Measurements from ENCODE around the gene PLEKHM3. TPM values are rescaled to one million over a fixed set of nuclear protein-coding genes. Genes with fewer than 3 reads are reported as not detected.
"Not testable (repeated sequence)": the region's sequence is repeated elsewhere in the genome, so short reads cannot be mapped to it uniquely, and the experiment has no call there.

PLEKHM3 gene
- polyA plus RNA-seq, 4 donors, result 0.89 to 12.1 (median 2.1) TPM

DNA sequence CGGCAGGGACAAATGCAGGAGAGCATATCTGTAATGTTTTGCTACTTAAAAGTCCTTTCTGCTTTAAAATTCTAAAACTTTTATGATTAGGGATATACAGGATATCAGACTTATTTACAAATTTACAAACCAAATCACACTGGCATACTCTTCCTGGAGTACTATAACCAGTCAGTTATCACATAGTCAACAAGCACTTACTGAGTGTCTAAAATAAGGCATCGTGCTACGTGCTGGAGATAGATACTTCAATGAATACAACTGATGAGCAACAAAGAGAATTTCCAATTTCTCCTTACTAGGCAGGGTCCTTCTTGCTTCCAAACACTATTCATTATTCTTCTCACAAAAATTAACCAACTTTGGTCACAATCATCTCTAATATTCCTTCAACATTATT lies 113.5 kb downstream of the PLEKHM3 start:
- Histone ChIP-seq H3K27ac (ENCODE audit: low read depth in 1 of 3, low read length in 2 of 3) (no peak overlapping the region), H3K4me1 (ENCODE audit: control insufficient read depth in 3 of 3, insufficient read depth in 2 of 3, low read depth in 1 of 3, low read length in 2 of 3) (peaks cover 0 to 10% (median 0%) of the 10 kb centered on the region in 3 donors), H3K9me3 (ENCODE audit: control insufficient read depth in 2 of 2, insufficient read depth in 1 of 2, low read depth in 1 of 2, low read length in 1 of 2) (no peaks in the 10 kb centered on the region), H3K27me3 (ENCODE audit: control insufficient read depth in 3 of 3, insufficient read depth in 3 of 3, low read length in 3 of 3) (no peaks in the 10 kb centered on the region), H3K36me3 (ENCODE audit: control insufficient read depth in 3 of 3, insufficient read depth in 2 of 3, low read depth in 1 of 3, low read length in 3 of 3) (peaks cover 0 to 14% (median 0%) of the 10 kb centered on the region in 3 donors), H3K4me3 (ENCODE audit: low read depth in 1 of 3, low read length in 3 of 3) (no peak overlapping the region)
- FAIRE-seq, result no peak
- no peak for DNase-seq
- WGBS, 3 donors, result 76 to 94% (median 79%) methylated on average over 3 of the region's 3 CpGs

DNA sequence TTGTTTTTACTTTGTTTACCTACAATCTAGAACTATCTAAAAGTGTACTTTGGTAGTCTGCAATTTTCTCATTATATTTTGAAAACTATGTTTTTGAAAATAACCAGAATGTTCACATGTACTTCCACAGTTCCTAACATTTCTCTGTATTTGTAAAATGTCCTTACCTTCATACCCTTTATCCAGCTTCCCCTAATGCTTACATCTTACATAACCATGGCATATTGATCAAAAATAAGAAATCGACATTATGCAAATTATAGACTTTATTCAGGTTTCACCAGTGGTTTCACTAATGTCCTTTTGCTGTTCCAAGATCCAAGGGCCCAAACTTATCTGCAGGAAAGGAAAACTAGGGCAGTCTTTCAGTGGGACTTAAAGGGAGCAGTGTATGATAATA lies 114.1 kb downstream of the PLEKHM3 start:
- H3K4me1 ChIP-seq (ENCODE audit: control insufficient read depth in 3 of 3, insufficient read depth in 2 of 3, low read depth in 1 of 3, low read length in 2 of 3), result peaks cover 0 to 12% (median 0%) of the 10 kb centered on the region in 3 donors
- H3K27ac ChIP-seq (ENCODE audit: low read depth in 1 of 3, low read length in 2 of 3), result no peak overlapping the region
- no peaks in the 10 kb centered on the region for H3K27me3 ChIP-seq (ENCODE audit: control insufficient read depth in 3 of 3, insufficient read depth in 3 of 3, low read length in 3 of 3)
- peaks cover 0 to 14% (median 0%) of the 10 kb centered on the region in 3 donors for H3K36me3 ChIP-seq (ENCODE audit: control insufficient read depth in 3 of 3, insufficient read depth in 2 of 3, low read depth in 1 of 3, low read length in 3 of 3)
- FAIRE-seq (no peak), DNase-seq (no peak)
- 92 to 96% (median 96%) methylated on average over 1 of the region's 1 CpG for WGBS, 3 donors
- no peak overlapping the region for H3K4me3 ChIP-seq (ENCODE audit: low read depth in 1 of 3, low read length in 3 of 3)
- H3K9me3 ChIP-seq (ENCODE audit: control insufficient read depth in 2 of 2, insufficient read depth in 1 of 2, low read depth in 1 of 2, low read length in 1 of 2), result no peaks in the 10 kb centered on the region

DNA sequence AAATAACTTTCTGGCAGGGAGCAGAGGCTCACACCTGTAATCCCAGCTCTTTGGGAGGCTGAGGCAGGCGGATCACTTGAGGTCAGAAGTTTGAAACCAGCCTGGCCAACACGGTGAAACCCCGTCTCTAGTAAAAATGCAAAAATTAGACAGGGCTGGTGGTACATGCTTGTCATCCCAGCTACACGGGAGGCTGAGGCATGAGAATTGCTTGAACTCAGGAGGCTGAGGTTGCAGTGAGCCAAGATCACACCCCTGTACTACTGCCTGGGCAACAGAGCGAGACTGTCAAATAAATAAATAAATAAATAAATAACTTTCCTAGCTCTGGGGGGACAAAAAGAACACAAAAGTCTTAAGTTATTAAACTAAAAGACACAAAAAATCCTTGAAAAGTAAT lies 118.8 kb downstream of the PLEKHM3 start:
- DNase-seq; FAIRE-seq; H3K36me3 ChIP-seq (ENCODE audit: control insufficient read depth in 3 of 3, insufficient read depth in 2 of 3, low read depth in 1 of 3, low read length in 3 of 3); H3K27me3 ChIP-seq (ENCODE audit: control insufficient read depth in 3 of 3, insufficient read depth in 3 of 3, low read length in 3 of 3); H3K9me3 ChIP-seq (ENCODE audit: control insufficient read depth in 2 of 2, insufficient read depth in 1 of 2, low read depth in 1 of 2, low read length in 1 of 2); H3K4me3 ChIP-seq (ENCODE audit: low read depth in 1 of 3, low read length in 3 of 3): not testable (repeated sequence)
- peaks cover 0 to 14% (median 0%) of the 10 kb centered on the region in 3 donors for H3K4me1 ChIP-seq (ENCODE audit: control insufficient read depth in 3 of 3, insufficient read depth in 2 of 3, low read depth in 1 of 3, low read length in 2 of 3)
- 94 to 97% (median 95%) methylated on average over 5 of the region's 5 CpGs for WGBS, 3 donors
- peak overlapping the region in 1 of 3 donors; percentile 20 for H3K27ac ChIP-seq (ENCODE audit: low read depth in 1 of 3, low read length in 2 of 3)

DNA sequence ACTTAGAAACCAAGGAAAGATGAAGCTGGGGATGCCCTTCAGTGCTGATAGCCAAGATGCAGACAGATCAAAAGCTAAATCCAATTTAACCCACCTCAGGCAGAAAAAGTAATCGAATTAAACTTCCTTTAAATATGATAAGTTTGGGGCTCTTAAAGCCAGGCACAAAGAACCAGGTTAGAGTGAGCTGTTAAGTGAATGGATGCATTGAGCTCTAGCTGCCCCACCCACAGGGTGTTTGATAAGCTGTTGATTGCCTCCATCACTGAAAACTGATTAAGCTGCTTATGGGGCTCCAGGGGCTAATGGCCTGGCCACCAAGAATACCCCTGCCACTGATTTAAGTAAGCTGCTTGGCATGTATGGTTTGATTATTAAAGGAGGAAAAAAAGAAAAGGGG lies 119.8 kb downstream of the PLEKHM3 start:
- H3K27me3 ChIP-seq (ENCODE audit: control insufficient read depth in 3 of 3, insufficient read depth in 3 of 3, low read length in 3 of 3), result no peaks in the 10 kb centered on the region
- 19 to 63% (median 55%) methylated on average over 1 of the region's 1 CpG for WGBS, 3 donors
- DNase-seq (peak in 1 of 2 donors; percentile 33), FAIRE-seq (no peak)
- H3K36me3 ChIP-seq (ENCODE audit: control insufficient read depth in 3 of 3, insufficient read depth in 2 of 3, low read depth in 1 of 3, low read length in 3 of 3), result peaks cover 0 to 12% (median 0%) of the 10 kb centered on the region in 3 donors
- no peaks in the 10 kb centered on the region for H3K9me3 ChIP-seq (ENCODE audit: control insufficient read depth in 2 of 2, insufficient read depth in 1 of 2, low read depth in 1 of 2, low read length in 1 of 2)
- peaks cover 0 to 14% (median 0%) of the 10 kb centered on the region in 3 donors for H3K4me1 ChIP-seq (ENCODE audit: control insufficient read depth in 3 of 3, insufficient read depth in 2 of 3, low read depth in 1 of 3, low read length in 2 of 3)
- no peak overlapping the region for H3K27ac ChIP-seq (ENCODE audit: low read depth in 1 of 3, low read length in 2 of 3)
- no peak overlapping the region for H3K4me3 ChIP-seq (ENCODE audit: low read depth in 1 of 3, low read length in 3 of 3)

DNA sequence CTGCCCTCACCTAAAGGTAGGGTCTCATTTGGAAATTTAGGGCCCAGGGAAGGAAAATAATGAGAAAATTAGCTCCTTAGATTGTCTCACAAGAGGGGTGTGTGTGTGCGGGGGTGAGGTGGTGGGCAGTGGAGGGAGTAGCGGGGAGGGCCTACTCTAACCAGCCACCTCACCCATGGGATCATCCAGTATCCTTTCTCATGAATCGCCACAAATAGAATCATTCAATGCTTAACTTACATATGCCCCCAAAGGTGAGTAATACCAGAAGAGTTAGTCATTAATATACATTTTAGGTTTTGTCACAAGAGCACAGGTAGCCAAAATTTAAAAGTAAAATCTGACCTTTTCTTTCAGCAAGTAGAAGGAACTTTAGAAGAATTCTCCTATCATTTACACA lies 122.1 kb downstream of the PLEKHM3 start:
- 93 to 97% (median 96%) methylated on average over 3 of the region's 3 CpGs for WGBS, 3 donors
- H3K27me3 ChIP-seq (ENCODE audit: control insufficient read depth in 3 of 3, insufficient read depth in 3 of 3, low read length in 3 of 3), result no peaks in the 10 kb centered on the region

DNA sequence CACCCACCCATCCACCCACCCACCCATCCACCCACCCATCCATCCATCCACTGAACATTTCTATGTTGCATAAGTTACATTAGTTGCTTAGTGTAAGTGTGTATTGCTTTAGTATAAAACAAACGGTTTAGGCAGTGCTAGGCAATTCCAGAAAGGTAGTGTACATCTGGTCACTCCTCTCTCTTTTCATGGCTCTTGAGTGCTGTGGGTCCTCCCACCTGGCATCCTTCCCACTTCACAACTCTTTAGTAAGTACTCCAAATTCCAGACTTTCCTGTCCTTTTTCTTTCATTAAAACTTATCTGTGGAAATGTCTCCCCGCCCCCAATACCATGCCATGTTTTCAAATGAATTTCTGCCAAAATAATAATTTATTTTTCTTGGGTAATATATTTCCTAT lies 122.5 kb downstream of the PLEKHM3 start:
- H3K9me3 ChIP-seq (ENCODE audit: control insufficient read depth in 2 of 2, insufficient read depth in 1 of 2, low read depth in 1 of 2, low read length in 1 of 2), result no peaks in the 10 kb centered on the region
- H3K4me1 ChIP-seq (ENCODE audit: control insufficient read depth in 3 of 3, insufficient read depth in 2 of 3, low read depth in 1 of 3, low read length in 2 of 3), result peaks cover 0 to 14% (median 1%) of the 10 kb centered on the region in 3 donors
- H3K27ac ChIP-seq (ENCODE audit: low read depth in 1 of 3, low read length in 2 of 3), result no peak overlapping the region
- no peaks in the 10 kb centered on the region for H3K27me3 ChIP-seq (ENCODE audit: control insufficient read depth in 3 of 3, insufficient read depth in 3 of 3, low read length in 3 of 3)
- whole genome bisulfite sequencing, 3 donors, result 69 to 79% (median 79%) methylated on average over 2 of the region's 2 CpGs
- no peak overlapping the region for H3K4me3 ChIP-seq (ENCODE audit: low read depth in 1 of 3, low read length in 3 of 3)
- DNase-seq, result no peak
- peaks cover 0 to 18% (median 0%) of the 10 kb centered on the region in 3 donors for H3K36me3 ChIP-seq (ENCODE audit: control insufficient read depth in 3 of 3, insufficient read depth in 2 of 3, low read depth in 1 of 3, low read length in 3 of 3)
- FAIRE-seq, result no peak

More for the DNA sequence above, 122.1 kb downstream of the PLEKHM3 start:
- H3K4me1 ChIP-seq (ENCODE audit: control insufficient read depth in 3 of 3, insufficient read depth in 2 of 3, low read depth in 1 of 3, low read length in 2 of 3), result peaks cover 0 to 14% (median 0%) of the 10 kb centered on the region in 3 donors
- H3K9me3 ChIP-seq (ENCODE audit: control insufficient read depth in 2 of 2, insufficient read depth in 1 of 2, low read depth in 1 of 2, low read length in 1 of 2), result no peaks in the 10 kb centered on the region
- no peak overlapping the region for H3K4me3 ChIP-seq (ENCODE audit: low read depth in 1 of 3, low read length in 3 of 3)
- no peak for FAIRE-seq
- H3K27ac ChIP-seq (ENCODE audit: low read depth in 1 of 3, low read length in 2 of 3), result no peak overlapping the region
- peaks cover 0 to 17% (median 0%) of the 10 kb centered on the region in 3 donors for H3K36me3 ChIP-seq (ENCODE audit: control insufficient read depth in 3 of 3, insufficient read depth in 2 of 3, low read depth in 1 of 3, low read length in 3 of 3)
- DNase-seq, result no peak

DNA sequence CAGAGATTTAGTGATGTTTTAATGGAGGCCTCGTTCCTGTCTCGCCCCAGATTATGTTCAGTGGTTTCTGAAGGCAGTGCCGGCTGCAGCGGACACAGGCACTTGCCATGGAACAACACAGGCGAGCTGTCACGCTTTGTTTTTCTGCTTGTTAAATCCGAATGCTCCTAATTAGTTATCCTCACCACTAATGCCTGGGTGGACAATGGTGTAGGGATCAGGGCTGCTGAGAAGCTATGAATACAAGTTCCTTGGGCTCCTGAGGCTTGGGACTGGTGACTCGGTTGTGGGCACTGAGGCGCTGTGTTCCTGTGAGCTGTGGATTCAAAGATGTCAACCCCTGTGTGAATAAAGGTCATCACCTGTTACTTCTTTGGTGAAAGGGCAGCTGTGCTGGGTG lies 123.5 kb downstream of the PLEKHM3 start:
- DNase-seq (no peak), FAIRE-seq (no peak)
- H3K27ac ChIP-seq (ENCODE audit: low read depth in 1 of 3, low read length in 2 of 3), result no peak overlapping the region
- no peaks in the 10 kb centered on the region for H3K27me3 ChIP-seq (ENCODE audit: control insufficient read depth in 3 of 3, insufficient read depth in 3 of 3, low read length in 3 of 3)
- no peaks in the 10 kb centered on the region for H3K9me3 ChIP-seq (ENCODE audit: control insufficient read depth in 2 of 2, insufficient read depth in 1 of 2, low read depth in 1 of 2, low read length in 1 of 2)
- H3K4me3 ChIP-seq (ENCODE audit: low read depth in 1 of 3, low read length in 3 of 3), result no peak overlapping the region
- H3K4me1 ChIP-seq (ENCODE audit: control insufficient read depth in 3 of 3, insufficient read depth in 2 of 3, low read depth in 1 of 3, low read length in 2 of 3), result peaks cover 0 to 11% (median 2%) of the 10 kb centered on the region in 3 donors
- WGBS, 3 donors, result 95 to 98% (median 98%) methylated on average over 9 of the region's 9 CpGs
- peaks cover 0 to 21% (median 0%) of the 10 kb centered on the region in 3 donors for H3K36me3 ChIP-seq (ENCODE audit: control insufficient read depth in 3 of 3, insufficient read depth in 2 of 3, low read depth in 1 of 3, low read length in 3 of 3)

DNA sequence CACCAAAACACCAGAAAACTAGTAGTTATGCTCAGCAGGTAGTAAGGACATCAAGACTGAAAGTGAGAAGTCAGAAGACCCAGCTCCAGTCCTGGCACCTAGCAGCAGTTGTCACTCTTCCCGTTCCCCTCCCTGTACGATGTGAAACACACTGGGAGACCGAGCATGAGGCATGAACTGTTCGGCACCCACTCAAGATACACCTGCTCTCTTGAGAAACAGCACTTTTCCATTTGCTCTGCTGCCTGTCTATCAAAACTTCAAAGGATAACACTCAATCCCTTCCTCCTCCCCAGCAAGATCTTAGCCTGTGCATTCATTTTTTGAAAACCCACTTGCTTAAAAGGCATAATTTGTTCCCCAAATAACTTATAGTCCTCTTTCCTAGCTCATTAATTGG lies 123.9 kb downstream of the PLEKHM3 start:
- Histone ChIP-seq H3K27me3 (ENCODE audit: control insufficient read depth in 3 of 3, insufficient read depth in 3 of 3, low read length in 3 of 3) (no peaks in the 10 kb centered on the region), H3K36me3 (ENCODE audit: control insufficient read depth in 3 of 3, insufficient read depth in 2 of 3, low read depth in 1 of 3, low read length in 3 of 3) (peaks cover 0 to 21% (median 0%) of the 10 kb centered on the region in 3 donors), H3K9me3 (ENCODE audit: control insufficient read depth in 2 of 2, insufficient read depth in 1 of 2, low read depth in 1 of 2, low read length in 1 of 2) (no peaks in the 10 kb centered on the region), H3K27ac (ENCODE audit: low read depth in 1 of 3, low read length in 2 of 3) (no peak overlapping the region), H3K4me1 (ENCODE audit: control insufficient read depth in 3 of 3, insufficient read depth in 2 of 3, low read depth in 1 of 3, low read length in 2 of 3) (peaks cover 0 to 10% (median 2%) of the 10 kb centered on the region in 3 donors), H3K4me3 (ENCODE audit: low read depth in 1 of 3, low read length in 3 of 3) (no peak overlapping the region)
- DNase-seq (no peak), FAIRE-seq (no peak)
- WGBS, 3 donors, result 91 to 96% (median 93%) methylated on average over 4 of the region's 4 CpGs

DNA sequence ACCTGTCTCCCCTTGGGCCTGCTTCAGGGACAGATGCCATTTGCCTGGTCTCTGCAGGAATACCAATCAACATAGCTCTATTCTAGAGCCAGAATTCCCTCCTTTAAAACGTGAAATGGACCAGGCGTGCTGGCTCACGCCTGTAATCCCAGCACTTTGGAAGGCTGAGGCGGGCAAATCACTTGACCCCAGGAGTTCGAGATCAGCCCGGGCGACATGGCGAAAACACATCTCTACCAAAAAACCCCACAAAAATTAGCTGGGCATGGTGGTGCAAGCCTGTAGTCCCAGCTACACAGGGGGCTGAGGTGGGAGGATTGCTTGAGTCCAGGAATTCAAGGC lies 127.0 kb downstream of the PLEKHM3 start:
- no peak for FAIRE-seq
- Histone ChIP-seq H3K27me3 (ENCODE audit: control insufficient read depth in 3 of 3, insufficient read depth in 3 of 3, low read length in 3 of 3) (no peaks in the 10 kb centered on the region), H3K36me3 (ENCODE audit: control insufficient read depth in 3 of 3, insufficient read depth in 2 of 3, low read depth in 1 of 3, low read length in 3 of 3) (peaks cover 0 to 23% (median 0%) of the 10 kb centered on the region in 3 donors), H3K4me1 (ENCODE audit: control insufficient read depth in 3 of 3, insufficient read depth in 2 of 3, low read depth in 1 of 3, low read length in 2 of 3) (peaks cover 2 to 9% (median 7%) of the 10 kb centered on the region in 3 donors), H3K9me3 (ENCODE audit: control insufficient read depth in 2 of 2, insufficient read depth in 1 of 2, low read depth in 1 of 2, low read length in 1 of 2) (no peaks in the 10 kb centered on the region), H3K4me3 (ENCODE audit: low read depth in 1 of 3, low read length in 3 of 3) (no peak overlapping the region), H3K27ac (ENCODE audit: low read depth in 1 of 3, low read length in 2 of 3) (no peak overlapping the region)
- WGBS, 3 donors, result 93 to 99% (median 94%) methylated on average over 8 of the region's 8 CpGs
- no peak for DNase-seq

Data from small intestine (tissue), 7 donors.